ENCODE results near the gene GLRX3. TPM values are rescaled to one million over a fixed set of nuclear protein-coding genes. Genes with fewer than 3 reads are reported as not detected.
A peak's percentile ranks its signal among the peaks of the same experiment; 100 is the strongest.

Gene GLRX3
- total and polyA plus RNA-seq, 10 of the 15 experiments (the other 5 are each of a cell fraction or from before 2014, with no cell fraction given) = 94.7 to 209 (median 131) TPM

GRCh38 chr10:130110246-130111112 lies 25.7 kb upstream of the GLRX3 start, which contains the start of gene C10orf143 (continued):
- TF ChIP-seq CBX5 (IDR thresholded peaks at IDR 0.05; ENCODE audit: low read depth) = 0 out of 2 replicates have a peak, but pooled peaks have one; percentile 18
- no peak for TF ChIP-seq CTCF (IDR thresholded peaks at IDR 0.05 in 2 of 3, conservative IDR thresholded peaks at IDR 0.05 in 1 of 3; ENCODE audit: control insufficient read depth in 2 of 3, extremely low read depth in 1 of 3, insufficient read depth in 1 of 3, low read depth in 3 of 3, low read length in 3 of 3)
- TF ChIP-seq TCF7 (IDR thresholded peaks at IDR 0.05; ENCODE audit: borderline replicate concordance) = no peak
- TF ChIP-seq DPF2 (IDR thresholded peaks at IDR 0.05) = peak; percentile 48; the same call in 1 of the 2 replicates
- peak; percentile 100 for TF ChIP-seq MLLT1 (IDR thresholded peaks at IDR 0.05)
- TF ChIP-seq MAX (IDR thresholded peaks at IDR 0.05; ENCODE audit: low read depth, low read length) = peak; percentile 79
- TF ChIP-seq PAX5 (IDR thresholded peaks at IDR 0.05; ENCODE audit: borderline replicate concordance, low read depth, low read length) = 0 out of 2 replicates have a peak, but pooled peaks have one; percentile 6
- no peak for TF ChIP-seq ZNF24 (IDR thresholded peaks at IDR 0.05)
- 0 out of 2 replicates have a peak, but pooled peaks have one; percentile 47 for TF ChIP-seq PML (IDR thresholded peaks at IDR 0.05; ENCODE audit: low read length)
- no peak for TF ChIP-seq BCL11A (IDR thresholded peaks at IDR 0.05; ENCODE audit: low read depth, low read length)
- no peak for TF ChIP-seq STAT1 (conservative IDR thresholded peaks at IDR 0.05)
- no peak; the same call in 1 of the 2 replicates for TF ChIP-seq TBL1XR1 (IDR thresholded peaks at IDR 0.05; ENCODE audit: low read depth, low read length)
- TF ChIP-seq ZBTB33 (IDR thresholded peaks at IDR 0.05) = no peak
- TF ChIP-seq CEBPZ (IDR thresholded peaks at IDR 0.05; ENCODE audit: low read depth, low read length) = peak; percentile 29; the same call in 1 of the 2 replicates
- TF ChIP-seq RB1 (IDR thresholded peaks at IDR 0.05; ENCODE audit: borderline replicate concordance) = 0 out of 2 replicates have a peak, but pooled peaks have one; percentile 52
- no peak for TF ChIP-seq REST (IDR thresholded peaks at IDR 0.05; ENCODE audit: low read depth, low read length)
